HEK293 (cell line): ENCODE measurements around the gene IGFLR1.

Experiments used
- CTCF ChIA-PET: fragments of 350-600 bp; formaldehyde crosslinking; extraction: SDS; loops from one replicate; lab custom pipeline; 2021; ENCODE audit warnings: antibody characterized with exemption; lab: Yijun Ruan, JAX
- POLR2A ChIA-PET: fragments of 300-600 bp; formaldehyde crosslinking; extraction: SDS; loops from one replicate; lab custom pipeline; 2020; ENCODE audit warnings: antibody characterized with exemption, inconsistent platforms; lab: Yijun Ruan, JAX
- H3K27ac ChIP-seq: fragments of 200-500 bp; sonication (Bioruptor generic); 2 replicates; pipeline ENCODE4 v1.5.1; 2014; ENCODE audit warnings: low read depth, low read length, control low read depth, inconsistent platforms; ENCODE audit errors: extremely low read depth
- H3K36me3 ChIP-seq, 2 experiments: fragments of 200-500 bp in 1 of 2; sonication (Bioruptor generic) in 1 of 2; 1 replicate in 1 of 2; 2 replicates in 1 of 2; pipeline ENCODE4 v1.5.1; 2014 to 2017; ENCODE audit warnings: inconsistent platforms in 2 of 2, low read length in 2 of 2; ENCODE audit not compliant: control insufficient read depth in 2 of 2, insufficient read depth in 1 of 2
- H3K4me1 ChIP-seq: fragments of 200-500 bp; sonication (Bioruptor generic); 2 replicates; pipeline ENCODE4 v1.5.1; 2014; ENCODE audit warnings: mild to moderate bottlenecking, low read length, inconsistent platforms; ENCODE audit not compliant: control insufficient read depth, insufficient read depth
- H3K4me3 ChIP-seq: 2 replicates; pipeline ENCODE4 v1.5.1; 2011; ENCODE audit warnings: low read depth, mild to moderate bottlenecking, control low read depth, low read length, moderate library complexity
- H3K9me3 ChIP-seq: fragments of 200-500 bp; sonication (Bioruptor generic); 2 replicates; pipeline ENCODE4 v1.5.1; 2014; ENCODE audit warnings: low read depth, low read length, inconsistent platforms; ENCODE audit not compliant: control insufficient read depth, insufficient read depth
- GLIS2 ChIP-seq: fragments of 450-650 bp; formaldehyde crosslinking; IDR thresholded peaks from 2 replicates; pipeline ENCODE4 v1.5.1; 2016; ENCODE audit warnings: missing biosample characterization, missing genetic modification characterization
- HOXD13 ChIP-seq: sonication (generic); formaldehyde crosslinking; IDR thresholded peaks from 2 replicates; pipeline ENCODE4 v1.8.0; 2022; ENCODE audit warnings: missing genetic modification reagents, borderline replicate concordance
- IKZF3 ChIP-seq: fragments of 450-650 bp; IDR thresholded peaks from 2 replicates; pipeline ENCODE4 v1.5.0; 2018; ENCODE audit warnings: missing biosample characterization, mild to moderate bottlenecking, missing genetic modification characterization, moderate library complexity
- KLF17 ChIP-seq: fragments of 450-650 bp; formaldehyde crosslinking; IDR thresholded peaks from 2 replicates; pipeline ENCODE4 v1.5.1; 2016; ENCODE audit warnings: missing biosample characterization, missing genetic modification characterization
- OSR2 ChIP-seq: fragments of 450-650 bp; formaldehyde crosslinking; IDR thresholded peaks from 2 replicates; pipeline ENCODE4 v1.5.1; 2016; ENCODE audit warnings: missing biosample characterization, missing genetic modification characterization
- SCRT1 ChIP-seq: fragments of 450-650 bp; formaldehyde crosslinking; IDR thresholded peaks from 2 replicates; pipeline ENCODE4 v1.5.1; 2016; ENCODE audit warnings: missing biosample characterization, missing genetic modification characterization, borderline replicate concordance
- SP2 ChIP-seq: fragments of 450-650 bp; formaldehyde crosslinking; IDR thresholded peaks from 2 replicates; pipeline ENCODE4 v1.5.1; 2016; ENCODE audit warnings: missing biosample characterization, missing genetic modification characterization
- SP3 ChIP-seq: fragments of 450-650 bp; formaldehyde crosslinking; IDR thresholded peaks from 2 replicates; pipeline ENCODE4 v1.5.1; 2016; ENCODE audit warnings: missing biosample characterization, missing genetic modification characterization
- ZBTB1 ChIP-seq: fragments of 450-650 bp; formaldehyde crosslinking; IDR thresholded peaks from 2 replicates; pipeline ENCODE4 v1.5.1; 2016; ENCODE audit warnings: missing biosample characterization, missing genetic modification characterization
- ZBTB17 ChIP-seq: fragments of 450-650 bp; formaldehyde crosslinking; IDR thresholded peaks from 2 replicates; pipeline ENCODE4 v1.5.1; 2016; ENCODE audit warnings: missing biosample characterization, missing genetic modification characterization
- ZBTB6 ChIP-seq: fragments of 450-650 bp; formaldehyde crosslinking; IDR thresholded peaks from 2 replicates; pipeline ENCODE4 v1.5.1; 2017; ENCODE audit warnings: missing biosample characterization, missing genetic modification characterization
- ZFP3 ChIP-seq: fragments of 450-650 bp; formaldehyde crosslinking; IDR thresholded peaks from 2 replicates; pipeline ENCODE4 v1.5.1; 2016; ENCODE audit warnings: low read depth, missing biosample characterization, missing genetic modification characterization
- ZIC2 ChIP-seq: fragments of 450-650 bp; formaldehyde crosslinking; IDR thresholded peaks from 2 replicates; pipeline ENCODE4 v1.5.1; 2016; ENCODE audit warnings: missing biosample characterization, missing genetic modification characterization
- ZNF146 ChIP-seq: fragments of 450-650 bp; formaldehyde crosslinking; IDR thresholded peaks from 2 replicates; pipeline ENCODE4 v1.5.1; 2016; ENCODE audit warnings: missing biosample characterization, missing genetic modification characterization
- ZNF174 ChIP-seq: fragments of 450-650 bp; formaldehyde crosslinking; IDR thresholded peaks from 2 replicates; pipeline ENCODE4 v1.5.0; 2017; ENCODE audit warnings: missing biosample characterization, mild to moderate bottlenecking, missing genetic modification characterization
- ZNF335 ChIP-seq: fragments of 450-650 bp; formaldehyde crosslinking; conservative IDR thresholded peaks from 2 replicates; pipeline ENCODE4 v1.5.1; 2016; ENCODE audit warnings: missing biosample characterization, missing genetic modification characterization
- ZNF350 ChIP-seq: fragments of 450-650 bp; formaldehyde crosslinking; IDR thresholded peaks from 2 replicates; pipeline ENCODE4 v1.5.0; 2017; ENCODE audit warnings: missing biosample characterization, mild to moderate bottlenecking, missing genetic modification characterization
- ZNF366 ChIP-seq: fragments of 450-650 bp; formaldehyde crosslinking; conservative IDR thresholded peaks from 2 replicates; pipeline ENCODE4 v1.5.1; 2016; ENCODE audit warnings: missing biosample characterization, missing genetic modification characterization
- ZNF433 ChIP-seq: fragments of 450-650 bp; formaldehyde crosslinking; IDR thresholded peaks from 2 replicates; pipeline ENCODE4 v1.5.1; 2016; ENCODE audit warnings: missing biosample characterization, missing genetic modification characterization, low read depth
- ZNF513 ChIP-seq: fragments of 450-650 bp; IDR thresholded peaks from 2 replicates; pipeline ENCODE4 v1.5.1; 2018; ENCODE audit warnings: missing biosample characterization, missing genetic modification characterization
- ZNF555 ChIP-seq: fragments of 450-650 bp; formaldehyde crosslinking; conservative IDR thresholded peaks from 2 replicates; pipeline ENCODE4 v1.5.1; 2017; ENCODE audit warnings: missing biosample characterization, mild to moderate bottlenecking, missing genetic modification characterization, inconsistent platforms
- ZNF585B ChIP-seq: fragments of 450-650 bp; formaldehyde crosslinking; IDR thresholded peaks from 2 replicates; pipeline ENCODE4 v1.5.1; 2016; ENCODE audit warnings: missing biosample characterization, missing genetic modification characterization
- ZNF600 ChIP-seq: fragments of 450-650 bp; formaldehyde crosslinking; IDR thresholded peaks from 2 replicates; pipeline ENCODE4 v1.5.1; 2016; ENCODE audit warnings: missing biosample characterization, missing genetic modification characterization
- ZNF677 ChIP-seq: fragments of 450-650 bp; IDR thresholded peaks from 2 replicates; pipeline ENCODE4 v1.5.0; 2018; ENCODE audit warnings: missing biosample characterization, mild to moderate bottlenecking, missing genetic modification characterization, moderate library complexity
- ZNF777 ChIP-seq: fragments of 450-650 bp; formaldehyde crosslinking; IDR thresholded peaks from 2 replicates; pipeline ENCODE4 v1.5.1; 2017; ENCODE audit warnings: missing biosample characterization, missing genetic modification characterization, borderline replicate concordance
- ZXDB ChIP-seq: fragments of 450-650 bp; formaldehyde crosslinking; IDR thresholded peaks from 2 replicates; pipeline ENCODE4 v1.5.1; 2016; ENCODE audit warnings: missing biosample characterization, missing genetic modification characterization
- TF ChIP-seq, protein P1 (sequence below): fragments of 450-650 bp; formaldehyde crosslinking; IDR thresholded peaks from 2 replicates; pipeline ENCODE4 v1.5.1; 2016; ENCODE audit warnings: missing biosample characterization, missing genetic modification characterization

Gene IGFLR1

GRCh38 chr19:35777086-35777841 is 35.0 kb upstream of the IGFLR1 start:
- ChIA-PET CTCF (interaction anchor here (1.0 to 2.6 kb wide), 3 partner anchors 42 to 267 kb away, joined by 3 to 8 read pairs (median 7); no protein-coding TSS in a partner anchor), POLR2A (interaction anchor here (0.6 to 2.1 kb wide), 6 partner anchors 10 to 37 kb away, joined by 3 to 10 read pairs (median 6); partner anchors contain the start of gene LIN37)
- no peaks in the 10 kb centered on the region for H3K9me3 ChIP-seq
- TF ChIP-seq IKZF3 (tag by site-specific recombination) (no peak), ZIC2 (tag by site-specific recombination) (0 out of 2 replicates have a peak, but pooled peaks have one; percentile 10), GLIS2 (tag by site-specific recombination) (peak; percentile 28; the same call in 1 of the 2 replicates), ZBTB17 (tag by site-specific recombination) (peak; percentile 56), HOXD13 (CRISPR knock-in tag) (no peak)
- no peak overlapping the region for H3K4me3 ChIP-seq
- H3K36me3 ChIP-seq: peaks cover 32 to 34% of the 10 kb centered on the region in 2 experiments
- H3K4me1 ChIP-seq: peaks cover 17% of the 10 kb centered on the region
- H3K27ac ChIP-seq: no peak overlapping the region

- Histone ChIP-seq H3K4me1 (peaks cover 19% of the 10 kb centered on the region), H3K27ac (peak overlapping the region; percentile 48; the same call in 1 of the 2 replicates), H3K36me3 (peaks cover 25 to 26% of the 10 kb centered on the region in 2 experiments), H3K9me3 (no peaks in the 10 kb centered on the region), H3K4me3 (peak overlapping the region; percentile 59)
- ChIA-PET CTCF (interaction anchor here (1.0 to 2.6 kb wide), 3 partner anchors 44 to 266 kb away, joined by 3 to 8 read pairs (median 7); no protein-coding TSS in a partner anchor), POLR2A (interaction anchor here (0.6 to 2.0 kb wide), 7 partner anchors 9 to 74 kb away, joined by 3 to 8 read pairs (median 4); partner anchors contain the start of gene LIN37)
- TF ChIP-seq ZBTB1 (tag by site-specific recombination) (no peak), ZBTB6 (tag by site-specific recombination) (peak; percentile 29; the same call in 1 of the 2 replicates), ZNF777 (0 out of 2 replicates have a peak, but pooled peaks have one; percentile 23), ZNF335 (peak; percentile 72), SCRT1 (tag by site-specific recombination) (no peak), ZNF350 (tag by site-specific recombination) (no peak), ZNF677 (tag by site-specific recombination) (no peak), KLF17 (tag by site-specific recombination) (peak; percentile 28; the same call in 1 of the 2 replicates), SP2 (no peak), ZNF513 (tag by site-specific recombination) (no peak), SP3 (tag by site-specific recombination) (no peak), ZNF174 (tag by site-specific recombination) (no peak), ZNF366 (tag by site-specific recombination) (peak; percentile 68), ZXDB (tag by site-specific recombination) (no peak), ZNF146 (tag by site-specific recombination) (0 out of 2 replicates have a peak, but pooled peaks have one; percentile 2), ZFP3 (no peak), ZNF555 (tag by site-specific recombination) (no peak), GLIS2 (tag by site-specific recombination) (peak; percentile 33), ZNF433 (tag by site-specific recombination) (no peak), OSR2 (tag by site-specific recombination) (no peak), ZNF585B (tag by site-specific recombination) (no peak), ZNF600 (peak; percentile 15; the same call in 1 of the 2 replicates)
- TF ChIP-seq, protein P1, sequence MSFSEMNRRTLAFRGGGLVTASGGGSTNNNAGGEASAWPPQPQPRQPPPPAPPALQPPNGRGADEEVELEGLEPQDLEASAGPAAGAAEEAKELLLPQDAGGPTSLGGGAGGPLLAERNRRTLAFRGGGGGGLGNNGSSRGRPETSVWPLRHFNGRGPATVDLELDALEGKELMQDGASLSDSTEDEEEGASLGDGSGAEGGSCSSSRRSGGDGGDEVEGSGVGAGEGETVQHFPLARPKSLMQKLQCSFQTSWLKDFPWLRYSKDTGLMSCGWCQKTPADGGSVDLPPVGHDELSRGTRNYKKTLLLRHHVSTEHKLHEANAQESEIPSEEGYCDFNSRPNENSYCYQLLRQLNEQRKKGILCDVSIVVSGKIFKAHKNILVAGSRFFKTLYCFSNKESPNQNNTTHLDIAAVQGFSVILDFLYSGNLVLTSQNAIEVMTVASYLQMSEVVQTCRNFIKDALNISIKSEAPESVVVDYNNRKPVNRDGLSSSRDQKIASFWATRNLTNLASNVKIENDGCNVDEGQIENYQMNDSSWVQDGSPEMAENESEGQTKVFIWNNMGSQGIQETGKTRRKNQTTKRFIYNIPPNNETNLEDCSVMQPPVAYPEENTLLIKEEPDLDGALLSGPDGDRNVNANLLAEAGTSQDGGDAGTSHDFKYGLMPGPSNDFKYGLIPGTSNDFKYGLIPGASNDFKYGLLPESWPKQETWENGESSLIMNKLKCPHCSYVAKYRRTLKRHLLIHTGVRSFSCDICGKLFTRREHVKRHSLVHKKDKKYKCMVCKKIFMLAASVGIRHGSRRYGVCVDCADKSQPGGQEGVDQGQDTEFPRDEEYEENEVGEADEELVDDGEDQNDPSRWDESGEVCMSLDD (tag by site-specific recombination): peak; percentile 1; the same call in 1 of the 2 replicates
These were observed 34.0 kb upstream of the IGFLR1 start for GRCh38 chr19:35776102-35776788.
